ENCODE measurements around the gene STARD8. TPM values are rescaled to one million over a fixed set of nuclear protein-coding genes. Genes with fewer than 3 reads are reported as not detected.

Gene STARD8
- polyA plus RNA-seq, 1 donor from 2014 or later, result 0.09 TPM

GRCh38 chrX:68666580-68666979 lies 19.1 kb downstream of the STARD8 start:
- Histone ChIP-seq H3K79me2 (replicated peaks; ENCODE audit: insufficient read depth, low read length) (no peaks in the 10 kb centered on the region), H3K9me2 (ENCODE audit: insufficient read depth, low read length) (no peaks in the 10 kb centered on the region), H3K4me2 (ENCODE audit: low read length) (no peak overlapping the region), H3K27ac (ENCODE audit: low read length) (no peak overlapping the region), H3K36me3 (ENCODE audit: insufficient read depth, low read length) (no peaks in the 10 kb centered on the region), H4K20me1 (ENCODE audit: insufficient read depth) (no peaks in the 10 kb centered on the region), H3K9me3 (ENCODE audit: low read length) (no peaks in the 10 kb centered on the region), H3K27me3 (ENCODE audit: insufficient read depth, low read depth, low read length) (no peaks in the 10 kb centered on the region), H3K4me3 (ENCODE audit: low read length) (no peak overlapping the region), H2AFZ (ENCODE audit: low read depth, low read length) (no peak overlapping the region), H3K9ac (ENCODE audit: low read length) (no peak overlapping the region), H3F3A (ENCODE audit: insufficient read depth, low read length, poor library complexity, severe bottlenecking) (no peaks in the 10 kb centered on the region)
- TF ChIP-seq EP300 (conservative IDR thresholded peaks at IDR 0.05; ENCODE audit: poor library complexity, severe bottlenecking), result no peak
- TF ChIP-seq MXI1 (conservative IDR thresholded peaks at IDR 0.05; ENCODE audit: poor library complexity, severe bottlenecking), result no peak
- TF ChIP-seq POLR2AphosphoS5 (IDR thresholded peaks at IDR 0.05), result no peak
- TF ChIP-seq EZH2 (IDR thresholded peaks at IDR 0.05; ENCODE audit: borderline replicate concordance, insufficient read depth, low read length, poor library complexity, severe bottlenecking), result no peak
- no peak for TF ChIP-seq RAD21 (conservative IDR thresholded peaks at IDR 0.05)
- TF ChIP-seq CTCF (IDR thresholded peaks at IDR 0.05; ENCODE audit: poor library complexity, severe bottlenecking), result no peak
- no peak for TF ChIP-seq TAF1 (IDR thresholded peaks at IDR 0.05; ENCODE audit: low read depth)
- TF ChIP-seq SMC3 (conservative IDR thresholded peaks at IDR 0.05; ENCODE audit: poor library complexity), result no peak
- TF ChIP-seq, protein P1, sequence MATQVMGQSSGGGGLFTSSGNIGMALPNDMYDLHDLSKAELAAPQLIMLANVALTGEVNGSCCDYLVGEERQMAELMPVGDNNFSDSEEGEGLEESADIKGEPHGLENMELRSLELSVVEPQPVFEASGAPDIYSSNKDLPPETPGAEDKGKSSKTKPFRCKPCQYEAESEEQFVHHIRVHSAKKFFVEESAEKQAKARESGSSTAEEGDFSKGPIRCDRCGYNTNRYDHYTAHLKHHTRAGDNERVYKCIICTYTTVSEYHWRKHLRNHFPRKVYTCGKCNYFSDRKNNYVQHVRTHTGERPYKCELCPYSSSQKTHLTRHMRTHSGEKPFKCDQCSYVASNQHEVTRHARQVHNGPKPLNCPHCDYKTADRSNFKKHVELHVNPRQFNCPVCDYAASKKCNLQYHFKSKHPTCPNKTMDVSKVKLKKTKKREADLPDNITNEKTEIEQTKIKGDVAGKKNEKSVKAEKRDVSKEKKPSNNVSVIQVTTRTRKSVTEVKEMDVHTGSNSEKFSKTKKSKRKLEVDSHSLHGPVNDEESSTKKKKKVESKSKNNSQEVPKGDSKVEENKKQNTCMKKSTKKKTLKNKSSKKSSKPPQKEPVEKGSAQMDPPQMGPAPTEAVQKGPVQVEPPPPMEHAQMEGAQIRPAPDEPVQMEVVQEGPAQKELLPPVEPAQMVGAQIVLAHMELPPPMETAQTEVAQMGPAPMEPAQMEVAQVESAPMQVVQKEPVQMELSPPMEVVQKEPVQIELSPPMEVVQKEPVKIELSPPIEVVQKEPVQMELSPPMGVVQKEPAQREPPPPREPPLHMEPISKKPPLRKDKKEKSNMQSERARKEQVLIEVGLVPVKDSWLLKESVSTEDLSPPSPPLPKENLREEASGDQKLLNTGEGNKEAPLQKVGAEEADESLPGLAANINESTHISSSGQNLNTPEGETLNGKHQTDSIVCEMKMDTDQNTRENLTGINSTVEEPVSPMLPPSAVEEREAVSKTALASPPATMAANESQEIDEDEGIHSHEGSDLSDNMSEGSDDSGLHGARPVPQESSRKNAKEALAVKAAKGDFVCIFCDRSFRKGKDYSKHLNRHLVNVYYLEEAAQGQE (IDR thresholded peaks at IDR 0.05; ENCODE audit: borderline replicate concordance), result no peak

DNA sequence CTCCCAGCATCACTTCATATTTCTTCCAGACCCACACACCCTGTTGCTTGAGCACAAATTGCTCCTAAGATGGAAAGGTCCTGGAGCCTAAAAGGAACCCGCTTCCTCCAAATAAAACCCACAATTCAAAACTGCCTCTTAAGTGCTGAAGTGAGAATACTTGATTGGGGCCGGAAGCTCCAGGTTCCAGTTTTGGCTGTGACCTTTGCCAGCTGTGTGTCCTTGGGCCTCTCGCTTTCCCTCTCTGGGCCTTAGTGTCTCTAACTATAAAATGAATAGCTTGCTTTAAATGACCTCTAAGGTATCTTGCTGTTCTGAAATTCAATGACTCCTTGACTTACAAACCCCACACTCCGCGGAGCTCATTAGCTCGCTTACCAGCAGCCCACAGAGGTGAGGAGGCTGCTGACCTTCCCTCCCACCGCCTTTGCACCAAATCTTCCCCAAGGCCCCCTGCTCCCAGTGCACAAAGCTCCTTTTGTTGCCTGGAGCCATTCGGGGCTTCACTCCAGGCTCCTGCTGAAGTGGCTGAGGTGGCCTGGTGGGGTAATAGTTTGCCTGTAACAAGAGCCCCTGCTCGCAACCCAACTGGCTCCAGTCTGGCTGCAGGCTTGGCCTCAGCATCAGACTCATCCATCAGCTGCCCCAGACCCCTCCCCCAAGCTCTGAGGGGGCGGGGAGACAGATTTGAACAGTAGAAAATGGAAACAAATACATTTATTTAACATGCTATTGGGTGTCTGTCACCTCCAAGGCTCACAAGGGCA lies 21.8 kb downstream of the STARD8 start:
- Histone ChIP-seq H3K4me3 (ENCODE audit: low read length) (no peak overlapping the region), H3K9me3 (ENCODE audit: low read length) (no peaks in the 10 kb centered on the region), H3K9me2 (ENCODE audit: insufficient read depth, low read length) (no peaks in the 10 kb centered on the region), H3K36me3 (ENCODE audit: insufficient read depth, low read length) (no peaks in the 10 kb centered on the region), H3K27ac (ENCODE audit: low read length) (no peak overlapping the region), H3K4me2 (ENCODE audit: low read length) (no peak overlapping the region), H3K9ac (ENCODE audit: low read length) (no peak overlapping the region), H3K27me3 (ENCODE audit: insufficient read depth, low read depth, low read length) (no peaks in the 10 kb centered on the region), H4K20me1 (ENCODE audit: insufficient read depth) (no peaks in the 10 kb centered on the region), H3F3A (ENCODE audit: insufficient read depth, low read length, poor library complexity, severe bottlenecking) (no peaks in the 10 kb centered on the region), H2AFZ (ENCODE audit: low read depth, low read length) (no peak overlapping the region), H3K79me2 (replicated peaks; ENCODE audit: insufficient read depth, low read length) (no peaks in the 10 kb centered on the region)
- TF ChIP-seq EZH2 (IDR thresholded peaks at IDR 0.05; ENCODE audit: borderline replicate concordance, insufficient read depth, low read length, poor library complexity, severe bottlenecking) (no peak), TAF1 (IDR thresholded peaks at IDR 0.05; ENCODE audit: low read depth) (no peak), EP300 (conservative IDR thresholded peaks at IDR 0.05; ENCODE audit: poor library complexity, severe bottlenecking) (no peak), CTCF (IDR thresholded peaks at IDR 0.05; ENCODE audit: poor library complexity, severe bottlenecking) (no peak), RAD21 (conservative IDR thresholded peaks at IDR 0.05) (no peak), SMC3 (conservative IDR thresholded peaks at IDR 0.05; ENCODE audit: poor library complexity) (no peak), MXI1 (conservative IDR thresholded peaks at IDR 0.05; ENCODE audit: poor library complexity, severe bottlenecking) (no peak), POLR2AphosphoS5 (IDR thresholded peaks at IDR 0.05) (no peak)
- TF ChIP-seq, protein P1 (IDR thresholded peaks at IDR 0.05; ENCODE audit: borderline replicate concordance), result no peak
